Caco-2 (cell line): Measurements from ENCODE around the gene PKHD1. TPM values are rescaled to one million over a fixed set of nuclear protein-coding genes. Genes with fewer than 3 reads are reported as not detected.

Source experiments
- BruUV-seq: library from RNA; stranded (reverse); fragments of 400-500 nt; replicated peaks from 2 replicates; lab custom pipeline; 2021; lab: Mats Ljungman, UMichigan
- CTCF ChIA-PET: fragments of 300-600 bp; sonication (Branson Sonifier 250); formaldehyde crosslinking; loops from one replicate; lab custom pipeline; 2022; ENCODE audit warnings: antibody characterized with exemption; lab: Charles Lee
- POLR2A ChIA-PET: fragments of 300-600 bp; sonication (Branson Sonifier 250); formaldehyde crosslinking; loops from one replicate; lab custom pipeline; 2022; ENCODE audit warnings: antibody characterized with exemption; lab: Charles Lee
- DNase-seq, 2 experiments: peaks; one replicate each; pipeline versions ENCODE4 v3.0.0 to v3.0.0-alpha.2; 2020 to 2022
- H3K27me3 ChIP-seq: replicated peaks from 2 replicates; pipeline ENCODE4 v1.6.0; 2011; ENCODE audit warnings: low read length; ENCODE audit not compliant: control insufficient read depth, insufficient read depth
- H3K36me3 ChIP-seq: 2 replicates; pipeline ENCODE4 v1.5.1; 2011; ENCODE audit warnings: low read length; ENCODE audit not compliant: control insufficient read depth, insufficient read depth
- H3K4me1 ChIP-seq: fragments of 250-450 bp; sonication (Bioruptor Pico); 2 replicates; pipeline ENCODE4 v1.5.1; 2020; ENCODE audit warnings: mild to moderate bottlenecking
- H3K4me3 ChIP-seq: 2 replicates; pipeline ENCODE4 v1.5.1; 2011; ENCODE audit warnings: low read depth, mild to moderate bottlenecking, control low read depth, low read length
- H3K9me3 ChIP-seq: fragments of 250-450 bp; sonication (Bioruptor Pico); 2 replicates; pipeline ENCODE4 v1.5.1; 2020; ENCODE audit warnings: mild to moderate bottlenecking, moderate library complexity
- H3K27ac Mint-ChIP-seq: one replicate; pipeline ENCODE4 v1.8.0; 2022; ENCODE audit warnings: mixed read lengths; ENCODE audit not compliant: unreplicated experiment
- H3K27me3 Mint-ChIP-seq: one replicate; pipeline ENCODE4 v1.8.0; 2022; ENCODE audit warnings: mixed read lengths; ENCODE audit not compliant: insufficient read depth, unreplicated experiment
- H3K36me3 Mint-ChIP-seq: one replicate; pipeline ENCODE4 v1.8.0; 2022; ENCODE audit warnings: mild to moderate bottlenecking, mixed read lengths; ENCODE audit not compliant: insufficient read depth, unreplicated experiment
- H3K4me1 Mint-ChIP-seq: one replicate; pipeline ENCODE4 v1.8.0; 2022; ENCODE audit warnings: low read depth, mixed read lengths; ENCODE audit not compliant: unreplicated experiment
- H3K4me3 Mint-ChIP-seq: one replicate; pipeline ENCODE4 v1.8.0; 2022; ENCODE audit warnings: mild to moderate bottlenecking, moderate library complexity, mixed read lengths; ENCODE audit not compliant: unreplicated experiment
- H3K9me3 Mint-ChIP-seq: one replicate; pipeline ENCODE4 v1.8.0; 2022; ENCODE audit warnings: mixed read lengths; ENCODE audit not compliant: unreplicated experiment
- intact Hi-C: fragments of 100-400 bp; cut with micrococcal nuclease; formaldehyde crosslinking; loops from one replicate; pipeline ENCODE4 v1.10.0; 2022; ENCODE audit not compliant: unreplicated experiment
- total RNA-seq: library from RNA; stranded (reverse); gene quantifications from 2 replicates; pipeline ENCODE4 v1.2.3, GENCODE V29; 2022
- TF ChIP-seq, protein P1 (sequence below), 2 experiments: fragments of 200-600 bp in 1 of 2; IDR thresholded peaks; 1 replicate in 1 of 2; 2 replicates in 1 of 2; pipeline versions ENCODE4 v1.5.1 to v1.8.0; 2011 to 2022; ENCODE audit warnings: antibody characterized with exemption in 1 of 2, control low read depth in 1 of 2, inconsistent platforms in 1 of 2, low read depth in 1 of 2, low read length in 1 of 2, mild to moderate bottlenecking in 1 of 2, moderate library complexity in 1 of 2; ENCODE audit not compliant: insufficient read depth in 1 of 2, severe bottlenecking in 1 of 2, unreplicated experiment in 1 of 2

The PKHD1 gene
- total RNA-seq, 1 experiment from 2014 or later, result 3.3 TPM

DNA sequence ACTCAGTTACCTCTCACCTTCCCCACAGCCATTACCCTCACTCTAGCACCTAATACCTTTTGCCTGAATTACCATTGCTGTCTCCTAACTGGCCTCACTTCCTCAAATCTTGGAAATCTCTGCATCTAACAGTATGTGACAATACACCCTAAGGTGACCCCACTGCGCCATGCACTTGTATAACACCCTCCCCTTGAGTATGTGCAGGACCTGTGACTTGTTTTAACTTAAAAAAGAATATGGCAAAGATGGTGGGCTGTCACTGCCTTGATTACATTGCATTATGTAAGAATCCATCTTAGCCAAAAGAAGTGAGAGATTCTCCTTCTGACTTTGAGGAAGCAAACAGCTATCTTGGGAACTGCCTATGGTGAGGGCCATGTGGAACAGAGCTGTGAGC, 29.9 kb upstream of the PKHD1 start:
- H3K4me3 Mint-ChIP-seq, result no peak overlapping the region
- H3K9me3 Mint-ChIP-seq, result peaks cover 10% of the 10 kb centered on the region
- TF ChIP-seq, protein P1, sequence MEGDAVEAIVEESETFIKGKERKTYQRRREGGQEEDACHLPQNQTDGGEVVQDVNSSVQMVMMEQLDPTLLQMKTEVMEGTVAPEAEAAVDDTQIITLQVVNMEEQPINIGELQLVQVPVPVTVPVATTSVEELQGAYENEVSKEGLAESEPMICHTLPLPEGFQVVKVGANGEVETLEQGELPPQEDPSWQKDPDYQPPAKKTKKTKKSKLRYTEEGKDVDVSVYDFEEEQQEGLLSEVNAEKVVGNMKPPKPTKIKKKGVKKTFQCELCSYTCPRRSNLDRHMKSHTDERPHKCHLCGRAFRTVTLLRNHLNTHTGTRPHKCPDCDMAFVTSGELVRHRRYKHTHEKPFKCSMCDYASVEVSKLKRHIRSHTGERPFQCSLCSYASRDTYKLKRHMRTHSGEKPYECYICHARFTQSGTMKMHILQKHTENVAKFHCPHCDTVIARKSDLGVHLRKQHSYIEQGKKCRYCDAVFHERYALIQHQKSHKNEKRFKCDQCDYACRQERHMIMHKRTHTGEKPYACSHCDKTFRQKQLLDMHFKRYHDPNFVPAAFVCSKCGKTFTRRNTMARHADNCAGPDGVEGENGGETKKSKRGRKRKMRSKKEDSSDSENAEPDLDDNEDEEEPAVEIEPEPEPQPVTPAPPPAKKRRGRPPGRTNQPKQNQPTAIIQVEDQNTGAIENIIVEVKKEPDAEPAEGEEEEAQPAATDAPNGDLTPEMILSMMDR (IDR thresholded peaks at IDR 0.05; ENCODE audit: insufficient read depth in 1 of 2, low read depth in 1 of 2, low read length in 1 of 2, severe bottlenecking in 1 of 2, unreplicated experiment in 1 of 2), result no peak
- intact Hi-C loops, result no loop called here
- no peak overlapping the region for H3K27ac Mint-ChIP-seq
- no peak for DNase-seq
- no TSS peak for BruUV-seq
- ChIA-PET POLR2A (no interaction called here), CTCF (no interaction called here)
- H3K36me3 Mint-ChIP-seq, result no peaks in the 10 kb centered on the region
- Histone ChIP-seq H3K27me3 (no peaks in the 10 kb centered on the region), H3K4me3 (no peak overlapping the region), H3K36me3 (no peaks in the 10 kb centered on the region), H3K9me3 (peaks cover 7% of the 10 kb centered on the region; the same call in 1 of the 2 replicates), H3K4me1 (peaks cover 11% of the 10 kb centered on the region)
- H3K27me3 Mint-ChIP-seq, result no peaks in the 10 kb centered on the region
- H3K4me1 Mint-ChIP-seq, result peaks cover 18% of the 10 kb centered on the region

DNA sequence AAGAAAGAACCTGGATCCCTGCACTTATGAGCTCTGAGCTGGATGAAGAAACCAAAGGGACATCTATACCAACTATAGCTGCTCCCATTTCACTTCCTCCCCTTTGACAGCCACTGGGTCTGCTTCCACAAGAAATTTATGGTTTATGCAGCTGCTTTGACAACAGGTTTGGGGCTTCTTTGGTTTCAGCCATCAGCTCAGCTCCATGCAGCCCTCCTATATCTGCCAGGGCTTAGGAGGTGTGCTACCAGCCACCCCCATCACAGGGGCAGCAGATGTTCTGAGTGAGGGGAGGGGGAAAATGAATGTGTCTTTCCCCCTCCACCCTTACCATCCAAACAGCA, 29.2 kb upstream of the PKHD1 start:
- no TSS peak for BruUV-seq
- Mint-ChIP-seq H3K4me3 (no peak overlapping the region), H3K9me3 (peaks cover 14% of the 10 kb centered on the region), H3K36me3 (no peaks in the 10 kb centered on the region), H3K4me1 (peaks cover 16% of the 10 kb centered on the region), H3K27ac (no peak overlapping the region), H3K27me3 (no peaks in the 10 kb centered on the region)
- ChIA-PET CTCF (no interaction called here), POLR2A (no interaction called here)
- no peaks in the 10 kb centered on the region for H3K27me3 ChIP-seq
- H3K4me3 ChIP-seq, result no peak overlapping the region
- intact Hi-C loops, result loop anchor here (1.0 kb wide), 2 partner anchors 9 to 29 kb away; partner anchors contain the start of gene PKHD1
- H3K4me1 ChIP-seq, result peaks cover 11% of the 10 kb centered on the region
- H3K9me3 ChIP-seq, result peaks cover 7% of the 10 kb centered on the region; the same call in 1 of the 2 replicates
- H3K36me3 ChIP-seq, result no peaks in the 10 kb centered on the region
- TF ChIP-seq, protein P1 (IDR thresholded peaks at IDR 0.05; ENCODE audit: insufficient read depth in 1 of 2, low read depth in 1 of 2, low read length in 1 of 2, severe bottlenecking in 1 of 2, unreplicated experiment in 1 of 2), result no peak
- DNase-seq, result no peak

DNA sequence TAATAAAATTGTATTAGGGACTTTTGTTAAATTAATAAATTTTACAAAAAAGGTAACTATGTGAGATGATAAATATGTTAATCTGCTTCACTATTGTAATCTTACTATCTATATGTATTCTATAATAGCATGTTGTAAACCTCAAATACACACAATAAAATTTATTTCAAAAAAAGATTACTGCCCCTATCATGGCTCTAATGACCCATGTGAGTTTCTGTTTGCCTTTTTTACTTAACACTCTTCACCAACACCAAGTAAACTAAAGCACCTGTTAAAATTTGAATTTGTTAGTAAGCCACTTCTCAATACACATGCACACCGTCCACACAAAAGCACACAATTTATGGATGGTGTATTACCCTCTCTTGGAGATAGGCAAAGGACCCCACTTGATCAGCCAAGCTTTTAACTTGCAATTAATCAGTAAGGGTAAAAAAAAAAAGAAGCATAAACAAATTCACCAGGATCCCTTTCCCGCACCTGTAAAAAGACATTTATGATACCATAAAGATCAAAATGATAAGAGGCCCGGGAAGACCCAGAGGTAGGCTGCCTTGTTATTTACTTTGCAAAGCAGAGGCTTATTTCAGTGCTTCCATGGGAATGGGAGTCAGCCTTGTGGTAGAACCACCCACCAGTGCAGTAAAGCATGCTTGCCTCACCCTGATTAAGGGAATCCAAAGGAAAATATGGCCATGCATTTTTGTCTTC, 28.6 kb upstream of the PKHD1 start:
- Histone ChIP-seq H3K27me3 (no peaks in the 10 kb centered on the region), H3K36me3 (no peaks in the 10 kb centered on the region), H3K9me3 (peaks cover 7% of the 10 kb centered on the region; the same call in 1 of the 2 replicates), H3K4me3 (no peak overlapping the region), H3K4me1 (peaks cover 11% of the 10 kb centered on the region)
- Mint-ChIP-seq H3K4me3 (no peak overlapping the region), H3K27ac (no peak overlapping the region), H3K9me3 (peaks cover 19% of the 10 kb centered on the region), H3K36me3 (no peaks in the 10 kb centered on the region), H3K27me3 (no peaks in the 10 kb centered on the region), H3K4me1 (peaks cover 12% of the 10 kb centered on the region)
- no TSS peak for BruUV-seq
- intact Hi-C loops, result loop anchor here (1.0 kb wide), 2 partner anchors 9 to 29 kb away; partner anchors contain the start of gene PKHD1
- DNase-seq, result peak; percentile 58 to 68
- ChIA-PET CTCF (interaction anchor here (0.5 kb wide), 1 partner anchor 1610 kb away, joined by 4 read pairs; no protein-coding TSS in a partner anchor), POLR2A (no interaction called here)
- TF ChIP-seq, protein P1 (IDR thresholded peaks at IDR 0.05; ENCODE audit: insufficient read depth in 1 of 2, low read depth in 1 of 2, low read length in 1 of 2, severe bottlenecking in 1 of 2, unreplicated experiment in 1 of 2), result no peak
